Heart left ventricle (tissue), 13 donors: ENCODE results near the gene CSHL1.

Experiments
- POLR2A ChIP-seq, 2 donors: fragments of 450-650 bp; IDR thresholded peaks; one replicate each; pipeline ENCODE4 v1.6.1; 2017; ENCODE audit warnings: antibody characterized with exemption in 2 of 2, mild to moderate bottlenecking in 2 of 2, moderate library complexity in 2 of 2
- TF ChIP-seq, protein P1 (sequence below), 12 donors: fragments of 200-600 bp; sonication (generic) in 4 of 12; IDR thresholded peaks; one replicate each; pipeline versions ENCODE4 v1.5.0 to v1.8.0; 2018 to 2022; ENCODE audit warnings: antibody characterized with exemption in 12 of 12, mild to moderate bottlenecking in 5 of 12
- donor health status: ischemic (EF 13 %, LVEDD 7.1; RV severe dilation, severe dysfunction).
- donor health status: DM: no; HTN: yes; CAD: no.
- donor health status: DM: no; HTN: no; CAD: no.
- donor health status: ischemic (EF 25% LVEDD 6.9; RV normal size, moderate dysfunction).
- donor health status: ischemic (EF 25% LVEDD 5.7; RV mildly dilated, moderate dysfunction).
- donor health status: ischemic (EF 35%, LVEDD 5.7; RV mildly dilated, moderate dysfunction).
- donor health status: nonischemic (EF 11% LVEDD 7.7; RV severe dilation, severe dysfunction).
- donor health status: DM: yes; HTN: yes; CAD: no.
- donor health status: PGD.
- donor health status: ischemic (EF 29% LVEDD 5.4; RV normal size, mild dysfunction).
- donor health status: nonischemic (EF 23%, LVEDD 6.1; RV moderate dilation, normal function).

DNA sequence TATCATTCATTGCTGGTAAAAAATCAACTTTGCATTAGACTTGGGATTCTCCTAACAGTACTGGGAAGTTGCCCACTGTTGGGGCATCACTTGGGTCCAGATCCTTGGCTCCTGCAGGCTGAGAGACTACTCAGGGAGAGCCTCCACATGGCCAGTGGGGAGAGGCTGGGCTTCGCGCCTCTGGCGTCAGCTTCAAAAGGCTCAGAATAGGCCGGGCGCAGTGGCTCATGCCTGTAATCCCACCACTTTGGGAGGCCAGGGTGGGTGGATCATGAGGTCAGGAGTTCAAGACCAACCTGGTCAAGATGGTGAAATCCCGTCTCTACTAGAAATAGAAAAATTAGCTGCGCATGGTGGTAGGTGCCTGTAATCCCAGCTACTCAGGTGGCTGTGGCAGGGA is 3.4 kb upstream of the CSHL1 start:
- TF ChIP-seq, protein P1, sequence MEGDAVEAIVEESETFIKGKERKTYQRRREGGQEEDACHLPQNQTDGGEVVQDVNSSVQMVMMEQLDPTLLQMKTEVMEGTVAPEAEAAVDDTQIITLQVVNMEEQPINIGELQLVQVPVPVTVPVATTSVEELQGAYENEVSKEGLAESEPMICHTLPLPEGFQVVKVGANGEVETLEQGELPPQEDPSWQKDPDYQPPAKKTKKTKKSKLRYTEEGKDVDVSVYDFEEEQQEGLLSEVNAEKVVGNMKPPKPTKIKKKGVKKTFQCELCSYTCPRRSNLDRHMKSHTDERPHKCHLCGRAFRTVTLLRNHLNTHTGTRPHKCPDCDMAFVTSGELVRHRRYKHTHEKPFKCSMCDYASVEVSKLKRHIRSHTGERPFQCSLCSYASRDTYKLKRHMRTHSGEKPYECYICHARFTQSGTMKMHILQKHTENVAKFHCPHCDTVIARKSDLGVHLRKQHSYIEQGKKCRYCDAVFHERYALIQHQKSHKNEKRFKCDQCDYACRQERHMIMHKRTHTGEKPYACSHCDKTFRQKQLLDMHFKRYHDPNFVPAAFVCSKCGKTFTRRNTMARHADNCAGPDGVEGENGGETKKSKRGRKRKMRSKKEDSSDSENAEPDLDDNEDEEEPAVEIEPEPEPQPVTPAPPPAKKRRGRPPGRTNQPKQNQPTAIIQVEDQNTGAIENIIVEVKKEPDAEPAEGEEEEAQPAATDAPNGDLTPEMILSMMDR (IDR thresholded peaks at IDR 0.05): no peak
- no peak for TF ChIP-seq POLR2A (IDR thresholded peaks at IDR 0.05)
